ENCODE results near the gene RACK1.
"Not testable (repeated sequence)": the region's sequence is repeated elsewhere in the genome, so short reads cannot be mapped to it uniquely, and the experiment has no call there.

RACK1 gene

GRCh38 chr5:181243564-181244343, at the start of gene RACK1:
Gene RACK1 (minus strand): TSS chr5:181243906. CDS start chr5:181243800, 106 bp downstream.
- H3K27me3 ChIP-seq (replicated peaks; ENCODE audit: control insufficient read depth, insufficient read depth, low read length), result no peaks in the 10 kb centered on the region
- TF ChIP-seq CTCF (IDR thresholded peaks at IDR 0.05; ENCODE audit: insufficient read depth, low read length, poor library complexity, severe bottlenecking), result no peak
- peak within 1 kb of the TSS; percentile 98 for H3K4me3 ChIP-seq (replicated peaks; ENCODE audit: low read depth, low read length)
- peak; percentile 84 for DNase-seq (ENCODE audit: extremely low read depth, insufficient read length)
- H3K36me3 ChIP-seq (ENCODE audit: control insufficient read depth, insufficient read depth, low read length), result peaks cover 27% of the 10 kb centered on the region

- H3K27me3 ChIP-seq (replicated peaks; ENCODE audit: control insufficient read depth, insufficient read depth, low read length); H3K36me3 ChIP-seq (ENCODE audit: control insufficient read depth, insufficient read depth, low read length); DNase-seq (ENCODE audit: extremely low read depth, insufficient read length); H3K4me3 ChIP-seq (replicated peaks; ENCODE audit: low read depth, low read length): not testable (repeated sequence)
Observed at GRCh38 chr5:181287331-181287730, 43.6 kb upstream of the RACK1 start.

- not testable (repeated sequence) for DNase-seq (ENCODE audit: extremely low read depth, insufficient read length); H3K36me3 ChIP-seq (ENCODE audit: control insufficient read depth, insufficient read depth, low read length); H3K27me3 ChIP-seq (replicated peaks; ENCODE audit: control insufficient read depth, insufficient read depth, low read length); H3K4me3 ChIP-seq (replicated peaks; ENCODE audit: low read depth, low read length)
Observed at GRCh38 chr5:181285962-181286705, 42.4 kb upstream of the RACK1 start.

GRCh38 chr5:181283841-181284755, 40.4 kb upstream of the RACK1 start:
- not testable (repeated sequence) for H3K36me3 ChIP-seq (ENCODE audit: control insufficient read depth, insufficient read depth, low read length); H3K4me3 ChIP-seq (replicated peaks; ENCODE audit: low read depth, low read length)

GRCh38 chr5:181283347-181283746, 39.6 kb upstream of the RACK1 start:
- DNase-seq (ENCODE audit: extremely low read depth, insufficient read length), result no peak
- TF ChIP-seq CTCF (IDR thresholded peaks at IDR 0.05; ENCODE audit: insufficient read depth, low read length, poor library complexity, severe bottlenecking), result no peak
- Histone ChIP-seq H3K4me3 (replicated peaks; ENCODE audit: low read depth, low read length) (no peak overlapping the region), H3K27me3 (replicated peaks; ENCODE audit: control insufficient read depth, insufficient read depth, low read length) (no peaks in the 10 kb centered on the region), H3K36me3 (ENCODE audit: control insufficient read depth, insufficient read depth, low read length) (no peaks in the 10 kb centered on the region)

More at GRCh38 chr5:181283841-181284755, 40.4 kb upstream of the RACK1 start:
- DNase-seq (ENCODE audit: extremely low read depth, insufficient read length); H3K27me3 ChIP-seq (replicated peaks; ENCODE audit: control insufficient read depth, insufficient read depth, low read length): not testable (repeated sequence)

DNA sequence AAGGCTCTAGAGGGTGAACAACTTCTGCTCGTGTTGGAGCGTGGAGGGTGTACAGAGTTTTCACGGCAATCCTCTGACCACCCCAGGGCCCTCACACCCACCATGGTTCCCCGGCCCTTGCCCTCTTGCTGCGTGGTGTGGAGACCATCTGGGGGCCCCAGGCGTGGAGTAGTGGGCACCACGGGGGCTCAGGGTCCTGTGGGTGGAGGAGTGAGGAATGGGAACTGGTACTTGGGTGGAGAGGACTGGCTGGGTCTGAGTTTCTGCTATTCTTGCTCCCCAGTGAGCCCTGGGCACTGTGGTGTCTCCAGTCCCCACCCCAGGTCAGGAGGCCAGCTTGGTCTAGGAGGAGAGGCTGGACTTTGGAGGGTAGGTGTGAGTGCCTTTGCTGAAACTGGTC, 39.2 kb upstream of the RACK1 start:
- no peak for DNase-seq (ENCODE audit: extremely low read depth, insufficient read length)
- Histone ChIP-seq H3K27me3 (replicated peaks; ENCODE audit: control insufficient read depth, insufficient read depth, low read length) (no peaks in the 10 kb centered on the region), H3K4me3 (replicated peaks; ENCODE audit: low read depth, low read length) (no peak overlapping the region), H3K36me3 (ENCODE audit: control insufficient read depth, insufficient read depth, low read length) (no peaks in the 10 kb centered on the region)
- TF ChIP-seq CTCF (IDR thresholded peaks at IDR 0.05; ENCODE audit: insufficient read depth, low read length, poor library complexity, severe bottlenecking), result no peak

DNA sequence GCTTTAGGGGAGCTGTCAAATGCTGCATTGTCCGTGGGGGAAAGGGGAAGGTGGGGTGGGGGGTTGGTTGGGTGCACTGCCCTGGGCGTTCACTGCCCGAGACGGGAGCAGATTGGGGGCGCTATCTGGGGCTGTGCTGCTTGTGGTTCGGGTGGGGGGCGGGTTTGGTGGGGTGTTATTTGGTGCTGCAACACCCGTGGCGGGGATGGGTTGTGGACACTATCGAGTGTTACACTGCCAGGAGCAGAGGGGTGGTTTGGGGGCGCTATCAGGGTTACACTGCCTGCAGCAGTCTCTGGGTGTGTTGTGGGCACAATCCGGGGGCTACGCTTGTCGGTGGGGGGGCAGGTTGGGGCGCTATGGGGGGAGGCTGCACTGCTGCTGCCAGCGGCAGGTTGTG, 38.7 kb upstream of the RACK1 start:
- H3K36me3 ChIP-seq (ENCODE audit: control insufficient read depth, insufficient read depth, low read length); DNase-seq (ENCODE audit: extremely low read depth, insufficient read length); H3K27me3 ChIP-seq (replicated peaks; ENCODE audit: control insufficient read depth, insufficient read depth, low read length); H3K4me3 ChIP-seq (replicated peaks; ENCODE audit: low read depth, low read length): not testable (repeated sequence)
